NT2/D1 (cell line): ENCODE results near the gene CSNK2A3.

Source experiments
- SUZ12 ChIP-seq: IDR thresholded peaks from 2 replicates; pipeline ENCODE4 v1.6.1; 2011; ENCODE audit not compliant: insufficient read length, insufficient read depth; ENCODE audit errors: extremely low read depth
- YY1 ChIP-seq: IDR thresholded peaks from 2 replicates; pipeline ENCODE4 v1.6.1; 2011; ENCODE audit not compliant: insufficient read length, insufficient read depth
- ZNF274 ChIP-seq: IDR thresholded peaks from 2 replicates; pipeline ENCODE4 v1.6.1; 2011; ENCODE audit warnings: mild to moderate bottlenecking, low read depth, low read length

GRCh38 chr11:11349870-11350337, 3.1 kb downstream of the CSNK2A3 start:
- TF ChIP-seq YY1 (no peak), ZNF274 (no peak), SUZ12 (no peak)
